Measurements from ENCODE around the gene SIGLEC11. TPM values are rescaled to one million over a fixed set of nuclear protein-coding genes. Genes with fewer than 3 reads are reported as not detected.

Gene SIGLEC11
- total RNA-seq, 1 donor from 2014 or later, result not detected

DNA sequence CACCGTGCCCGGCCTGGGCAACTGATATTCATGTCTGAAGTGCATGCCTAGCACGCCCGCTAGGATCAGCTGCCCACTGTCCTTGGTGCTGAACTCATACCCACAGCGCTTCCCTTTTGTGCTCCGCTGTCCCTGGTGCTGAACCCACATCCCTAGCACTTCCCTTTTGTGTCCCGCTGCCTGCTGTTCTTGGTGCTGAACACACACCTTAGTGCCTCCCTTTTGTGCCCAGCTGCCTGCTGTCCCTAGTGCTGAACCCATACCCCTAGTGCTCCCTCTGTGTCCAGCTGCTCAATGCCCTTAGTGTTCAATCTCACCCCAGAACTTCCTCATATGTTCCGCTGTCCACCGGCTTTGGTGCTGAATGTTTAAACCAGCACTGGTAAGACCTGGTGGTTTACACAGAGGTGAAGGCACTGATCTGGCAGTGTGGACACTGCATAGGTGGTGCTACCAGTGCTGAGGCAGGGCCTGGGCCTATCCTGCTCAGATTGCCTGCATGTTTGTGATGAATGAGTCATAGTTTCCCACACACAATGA, 26.3 kb upstream of the SIGLEC11 start:
- Mint-ChIP-seq H3K27me3 (no peaks in the 10 kb centered on the region), H3K36me3 (ENCODE audit: insufficient read depth) (peaks cover 11% of the 10 kb centered on the region), H3K4me3 (ENCODE audit: low read depth) (no peak overlapping the region), H3K27ac (peak overlapping the region; percentile 10), H3K9me3 (ENCODE audit: low read depth) (no peaks in the 10 kb centered on the region), H3K4me1 (ENCODE audit: low read depth) (no peaks in the 10 kb centered on the region)
- peak; percentile 94 for DNase-seq (ENCODE audit: low spot score, unreplicated experiment)
- TF ChIP-seq, protein P1, sequence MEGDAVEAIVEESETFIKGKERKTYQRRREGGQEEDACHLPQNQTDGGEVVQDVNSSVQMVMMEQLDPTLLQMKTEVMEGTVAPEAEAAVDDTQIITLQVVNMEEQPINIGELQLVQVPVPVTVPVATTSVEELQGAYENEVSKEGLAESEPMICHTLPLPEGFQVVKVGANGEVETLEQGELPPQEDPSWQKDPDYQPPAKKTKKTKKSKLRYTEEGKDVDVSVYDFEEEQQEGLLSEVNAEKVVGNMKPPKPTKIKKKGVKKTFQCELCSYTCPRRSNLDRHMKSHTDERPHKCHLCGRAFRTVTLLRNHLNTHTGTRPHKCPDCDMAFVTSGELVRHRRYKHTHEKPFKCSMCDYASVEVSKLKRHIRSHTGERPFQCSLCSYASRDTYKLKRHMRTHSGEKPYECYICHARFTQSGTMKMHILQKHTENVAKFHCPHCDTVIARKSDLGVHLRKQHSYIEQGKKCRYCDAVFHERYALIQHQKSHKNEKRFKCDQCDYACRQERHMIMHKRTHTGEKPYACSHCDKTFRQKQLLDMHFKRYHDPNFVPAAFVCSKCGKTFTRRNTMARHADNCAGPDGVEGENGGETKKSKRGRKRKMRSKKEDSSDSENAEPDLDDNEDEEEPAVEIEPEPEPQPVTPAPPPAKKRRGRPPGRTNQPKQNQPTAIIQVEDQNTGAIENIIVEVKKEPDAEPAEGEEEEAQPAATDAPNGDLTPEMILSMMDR (IDR thresholded peaks at IDR 0.05; ENCODE audit: unreplicated experiment), result peak; percentile 23

DNA sequence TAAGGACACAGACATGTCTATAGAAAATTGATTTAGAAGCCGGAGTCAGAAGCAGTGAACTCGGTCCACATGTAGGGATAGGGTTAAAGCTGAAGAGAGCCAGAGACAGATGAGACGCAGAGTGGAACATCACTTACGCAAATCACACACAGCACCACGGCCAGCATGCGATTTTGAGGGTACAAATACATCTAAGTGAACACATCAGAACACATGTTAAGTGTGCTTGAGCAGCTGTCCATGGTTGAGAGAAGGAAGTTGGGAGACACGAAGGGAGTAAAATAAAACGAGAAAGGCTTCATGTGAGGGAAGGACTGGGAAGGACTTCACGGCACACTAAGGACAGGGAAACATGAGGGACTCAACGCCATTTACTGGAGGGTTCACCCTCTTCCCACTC, 25.4 kb upstream of the SIGLEC11 start:
- Mint-ChIP-seq H3K4me3 (ENCODE audit: low read depth) (no peak overlapping the region), H3K36me3 (ENCODE audit: insufficient read depth) (peaks cover 10% of the 10 kb centered on the region), H3K4me1 (ENCODE audit: low read depth) (no peaks in the 10 kb centered on the region), H3K27ac (no peak overlapping the region), H3K9me3 (ENCODE audit: low read depth) (no peaks in the 10 kb centered on the region), H3K27me3 (no peaks in the 10 kb centered on the region)
- DNase-seq (ENCODE audit: low spot score, unreplicated experiment), result no peak
- TF ChIP-seq, protein P1 (IDR thresholded peaks at IDR 0.05; ENCODE audit: unreplicated experiment), result no peak

DNA sequence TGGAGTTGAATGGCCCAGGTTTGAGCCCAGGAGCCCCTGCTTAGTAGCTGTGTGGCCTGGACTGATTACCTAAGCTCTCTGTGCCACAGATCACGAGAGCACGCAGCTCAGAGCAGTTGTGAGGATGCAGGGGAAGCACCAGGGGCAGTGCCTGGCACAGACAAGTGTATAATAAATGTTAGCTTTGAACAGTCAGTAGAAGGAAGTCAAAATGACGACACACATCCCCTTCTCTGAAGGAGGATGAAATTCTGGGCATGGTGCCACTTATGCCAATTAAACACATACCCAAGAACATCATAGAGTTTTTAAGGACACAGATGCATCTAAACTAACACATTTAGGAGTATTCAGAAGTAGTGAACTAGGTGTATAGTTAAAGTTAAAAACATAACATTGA, 24.9 kb upstream of the SIGLEC11 start:
- H3K27ac Mint-ChIP-seq, result no peak overlapping the region
- no peaks in the 10 kb centered on the region for H3K4me1 Mint-ChIP-seq (ENCODE audit: low read depth)
- no peaks in the 10 kb centered on the region for H3K27me3 Mint-ChIP-seq
- no peak for DNase-seq (ENCODE audit: low spot score, unreplicated experiment)
- TF ChIP-seq, protein P1 (IDR thresholded peaks at IDR 0.05; ENCODE audit: unreplicated experiment), result no peak
- H3K9me3 Mint-ChIP-seq (ENCODE audit: low read depth), result no peaks in the 10 kb centered on the region
- H3K4me3 Mint-ChIP-seq (ENCODE audit: low read depth), result no peak overlapping the region
- H3K36me3 Mint-ChIP-seq (ENCODE audit: insufficient read depth), result peaks cover 6% of the 10 kb centered on the region

DNA sequence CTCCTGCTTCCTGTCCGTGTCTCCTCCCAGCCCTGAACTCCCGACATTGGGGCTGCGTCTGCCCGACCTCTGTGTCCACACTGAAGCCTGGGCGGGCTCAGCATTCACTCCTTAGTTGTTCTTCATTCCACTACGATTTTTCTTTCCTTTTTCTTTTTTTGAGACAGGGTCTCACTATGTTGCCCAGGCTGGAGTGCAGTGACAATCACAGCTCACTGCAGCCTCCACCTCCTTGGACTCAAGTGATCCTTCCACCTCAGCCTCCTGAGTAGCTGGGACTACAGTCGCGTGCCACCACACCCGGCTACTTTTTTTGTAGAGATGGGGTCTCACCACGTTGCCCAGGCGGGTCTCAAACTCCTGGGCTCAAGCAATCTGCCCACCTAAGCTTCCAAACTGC, 23.5 kb upstream of the SIGLEC11 start:
- Mint-ChIP-seq H3K4me3 (ENCODE audit: low read depth) (no peak overlapping the region), H3K27me3 (no peaks in the 10 kb centered on the region), H3K4me1 (ENCODE audit: low read depth) (no peaks in the 10 kb centered on the region), H3K9me3 (ENCODE audit: low read depth) (no peaks in the 10 kb centered on the region), H3K36me3 (ENCODE audit: insufficient read depth) (peaks cover 6% of the 10 kb centered on the region), H3K27ac (no peak overlapping the region)
- TF ChIP-seq, protein P1 (IDR thresholded peaks at IDR 0.05; ENCODE audit: unreplicated experiment), result no peak
- DNase-seq (ENCODE audit: low spot score, unreplicated experiment), result no peak

DNA sequence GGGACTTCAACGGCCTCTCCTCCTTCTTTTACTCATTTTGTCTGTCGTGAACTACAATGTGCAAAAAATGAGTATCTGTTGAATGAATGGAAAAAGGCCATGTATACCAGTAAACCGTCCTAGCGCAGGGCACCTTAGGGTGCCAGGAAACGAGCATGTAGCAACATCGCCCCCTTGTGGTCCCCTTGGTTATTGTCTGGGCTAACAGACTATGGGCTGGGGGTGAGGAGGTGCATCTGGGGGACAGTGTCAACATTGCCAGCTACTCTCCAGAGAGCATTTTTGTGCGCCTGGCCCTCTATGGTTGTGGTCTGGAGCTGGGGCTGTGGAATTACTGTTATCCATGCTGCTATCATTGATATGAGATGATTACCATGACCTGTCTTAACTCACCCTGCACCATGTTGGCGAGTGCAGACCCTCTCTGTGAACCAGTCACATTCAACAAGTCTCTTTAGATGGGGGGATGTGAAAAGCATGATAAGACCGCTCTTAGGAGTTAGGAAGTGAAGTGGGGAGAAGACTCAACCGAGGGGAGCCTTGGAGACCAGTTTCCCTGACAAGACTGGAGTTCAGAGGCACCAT, 22.8 kb upstream of the SIGLEC11 start:
- H3K9me3 Mint-ChIP-seq (ENCODE audit: low read depth), result no peaks in the 10 kb centered on the region
- peaks cover 6% of the 10 kb centered on the region for H3K36me3 Mint-ChIP-seq (ENCODE audit: insufficient read depth)
- TF ChIP-seq, protein P1 (IDR thresholded peaks at IDR 0.05; ENCODE audit: unreplicated experiment), result peak; percentile 78
- H3K4me3 Mint-ChIP-seq (ENCODE audit: low read depth), result no peak overlapping the region
- no peaks in the 10 kb centered on the region for H3K27me3 Mint-ChIP-seq
- H3K4me1 Mint-ChIP-seq (ENCODE audit: low read depth), result no peaks in the 10 kb centered on the region
- peak; percentile 28 for DNase-seq (ENCODE audit: low spot score, unreplicated experiment)
- H3K27ac Mint-ChIP-seq, result no peak overlapping the region
